ENCODE measurements around the gene AUNIP. TPM values are rescaled to one million over a fixed set of nuclear protein-coding genes. Genes with fewer than 3 reads are reported as not detected.
A peak's percentile ranks its signal among the peaks of the same experiment; 100 is the strongest.

AUNIP gene
- total RNA-seq, 1 experiment from 2014 or later, result 16.1 TPM

GRCh38 chr1:25906644-25907300 lies 47.5 kb upstream of the AUNIP start:
- ChIA-PET CTCF (interaction anchor here (1.2 to 3.6 kb wide), 2 partner anchors 11 to 91 kb away, joined by 4 to 31 read pairs; partner anchors contain the start of gene PAFAH2), POLR2A (interaction anchor here (0.7 to 1.4 kb wide), 3 partner anchors 11 to 90 kb away, joined by 3 to 4 read pairs (median 4); partner anchors contain the start of gene PAQR7)
- peak; percentile 11 for ATAC-seq
- Mint-ChIP-seq H3K36me3 (peaks cover 30% of the 10 kb centered on the region), H3K9me3 (no peaks in the 10 kb centered on the region), H3K4me1 (peaks cover 27% of the 10 kb centered on the region), H3K27me3 (ENCODE audit: low read depth) (no peaks in the 10 kb centered on the region; the same call in none of the 2 replicates), H3K27ac (peak overlapping the region; percentile 73), H3K4me3 (peak overlapping the region; percentile 79)
- peak; percentile 33 for DNase-seq (ENCODE audit: low spot score)
- TF ChIP-seq NR2C2 (CRISPR knock-in tag; IDR thresholded peaks at IDR 0.05), result no peak
- TF ChIP-seq IRF1 (CRISPR knock-in tag; IDR thresholded peaks at IDR 0.05), result no peak
- TF ChIP-seq ZNF232 (CRISPR knock-in tag; IDR thresholded peaks at IDR 0.05), result no peak
- peak; percentile 2; the same call in 1 of the 2 replicates for TF ChIP-seq E2F5 (CRISPR knock-in tag; IDR thresholded peaks at IDR 0.05)
- TF ChIP-seq GTF2I (CRISPR knock-in tag; conservative IDR thresholded peaks at IDR 0.05), result no peak
- no peak for TF ChIP-seq SMAD4 (CRISPR knock-in tag; IDR thresholded peaks at IDR 0.05)
- TF ChIP-seq TEAD1 (CRISPR knock-in tag; IDR thresholded peaks at IDR 0.05), result 0 out of 2 replicates have a peak, but pooled peaks have one; percentile 51
- TF ChIP-seq MAX (CRISPR knock-in tag; IDR thresholded peaks at IDR 0.05), result peak; percentile 29; the same call in 1 of the 2 replicates
- TF ChIP-seq PREB (CRISPR knock-in tag; IDR thresholded peaks at IDR 0.05; ENCODE audit: borderline replicate concordance), result no peak
- no peak for TF ChIP-seq OVOL2 (CRISPR knock-in tag; IDR thresholded peaks at IDR 0.05; ENCODE audit: borderline replicate concordance)
- 0 out of 2 replicates have a peak, but pooled peaks have one; percentile 7 for TF ChIP-seq RELA (CRISPR knock-in tag; IDR thresholded peaks at IDR 0.05; ENCODE audit: borderline replicate concordance)
- no peak for TF ChIP-seq RORB (CRISPR knock-in tag; IDR thresholded peaks at IDR 0.05)
- no peak for TF ChIP-seq E2F1 (CRISPR knock-in tag; IDR thresholded peaks at IDR 0.05)
- no peak for TF ChIP-seq ZMAT4 (CRISPR knock-in tag; IDR thresholded peaks at IDR 0.05)
- no peak for TF ChIP-seq ETV6 (CRISPR knock-in tag; IDR thresholded peaks at IDR 0.05)

- POLR2A ChIA-PET, result interaction anchor here (0.7 to 1.5 kb wide), 3 partner anchors 14 to 92 kb away, joined by 3 to 5 read pairs (median 4); partner anchors contain the start of gene PAFAH2
- TF ChIP-seq HMGA2 (CRISPR knock-in tag; IDR thresholded peaks at IDR 0.05) (no peak), NFYB (CRISPR knock-in tag; conservative IDR thresholded peaks at IDR 0.05; ENCODE audit: low read depth) (peak; percentile 80), ELF4 (CRISPR knock-in tag; IDR thresholded peaks at IDR 0.05; ENCODE audit: low read depth) (no peak), EMX1 (CRISPR knock-in tag; IDR thresholded peaks at IDR 0.05) (0 out of 2 replicates have a peak, but pooled peaks have one; percentile 67), NFE2L1 (CRISPR knock-in tag; IDR thresholded peaks at IDR 0.05) (no peak; the same call in 1 of the 2 replicates), CDX4 (CRISPR knock-in tag; IDR thresholded peaks at IDR 0.05; ENCODE audit: borderline replicate concordance) (peak; percentile 66; the same call in 1 of the 2 replicates), ATF1 (CRISPR knock-in tag; IDR thresholded peaks at IDR 0.05) (no peak), USF2 (CRISPR knock-in tag; IDR thresholded peaks at IDR 0.05) (peak; percentile 99), NR2C2 (CRISPR knock-in tag; IDR thresholded peaks at IDR 0.05) (no peak), ATF2 (CRISPR knock-in tag; IDR thresholded peaks at IDR 0.05; ENCODE audit: borderline replicate concordance, low read depth) (no peak), FOXK1 (CRISPR knock-in tag; IDR thresholded peaks at IDR 0.05) (peak; percentile 75)
These were observed 46.7 kb upstream of the AUNIP start, which contains the start of gene STMN1 for GRCh38 chr1:25905680-25906643. Gene STMN1, minus strand, starts transcription at chr1:25906419. Its CDS starts 1,743 bp downstream, at chr1:25904676.

More at GRCh38 chr1:25905680-25906643, 46.7 kb upstream of the AUNIP start, which contains the start of gene STMN1:
- Mint-ChIP-seq H3K36me3 (peaks cover 38% of the 10 kb centered on the region), H3K9me3 (no peaks in the 10 kb centered on the region), H3K4me1 (peaks cover 27% of the 10 kb centered on the region), H3K27me3 (ENCODE audit: low read depth) (no peaks in the 10 kb centered on the region; the same call in none of the 2 replicates), H3K27ac (peak within 1 kb of the TSS; percentile 73), H3K4me3 (peak within 1 kb of the TSS; percentile 92)
- ATAC-seq, result peak; percentile 84
- peak; percentile 97 for DNase-seq (ENCODE audit: low spot score)
- CTCF ChIA-PET, result interaction anchor here (1.0 to 3.6 kb wide), 5 partner anchors 10 to 115 kb away, joined by 3 to 31 read pairs (median 4); partner anchors contain the start of genes EXTL1 and PAFAH2

Measured in WTC11 (cell line).